ENCODE results near the gene NCAPG2. TPM values are rescaled to one million over a fixed set of nuclear protein-coding genes. Genes with fewer than 3 reads are reported as not detected.
A peak's percentile ranks its signal among the peaks of the same experiment; 100 is the strongest.
"Not testable (repeated sequence)": the region's sequence is repeated elsewhere in the genome, so short reads cannot be mapped to it uniquely, and the experiment has no call there.

The NCAPG2 gene
- total RNA-seq, 1 experiment from 2014 or later = 67.3 TPM

- H3K4me3 ChIP-seq (ENCODE audit: low read depth, low read length) = no peak overlapping the region
- peaks cover 1% of the 10 kb centered on the region for H3K36me3 ChIP-seq (ENCODE audit: control insufficient read depth, insufficient read depth, low read length)
- TF ChIP-seq CTCF (IDR thresholded peaks at IDR 0.05; ENCODE audit: insufficient read depth in 1 of 2, low read depth in 1 of 2, low read length in 1 of 2, severe bottlenecking in 1 of 2, unreplicated experiment in 1 of 2) = no peak
- no peaks in the 10 kb centered on the region for H3K9me3 ChIP-seq
- Mint-ChIP-seq H3K4me3 (ENCODE audit: unreplicated experiment) (no peak overlapping the region), H3K9me3 (ENCODE audit: unreplicated experiment) (no peaks in the 10 kb centered on the region), H3K27me3 (ENCODE audit: insufficient read depth, unreplicated experiment) (no peaks in the 10 kb centered on the region), H3K4me1 (ENCODE audit: low read depth, unreplicated experiment) (peaks cover 7% of the 10 kb centered on the region), H3K27ac (ENCODE audit: unreplicated experiment) (no peak overlapping the region), H3K36me3 (ENCODE audit: insufficient read depth, unreplicated experiment) (peaks cover 48% of the 10 kb centered on the region)
- intact Hi-C loops (cut with micrococcal nuclease; ENCODE audit: unreplicated experiment) = no loop called here
- H3K27me3 ChIP-seq (replicated peaks; ENCODE audit: control insufficient read depth, insufficient read depth, low read length) = no peaks in the 10 kb centered on the region
- peaks cover 4% of the 10 kb centered on the region; the same call in 1 of the 2 replicates for H3K4me1 ChIP-seq
- no peak for DNase-seq
- POLR2A ChIA-PET = no interaction called here
- no TSS peak for BruUV-seq (replicated peaks)
- CTCF ChIA-PET = no interaction called here
Observed at GRCh38 chr7:158631574-158632195, 72.9 kb downstream of the NCAPG2 start.

GRCh38 chr7:158626289-158626688, 78.3 kb downstream of the NCAPG2 start:
- H3K4me1 Mint-ChIP-seq (ENCODE audit: low read depth, unreplicated experiment); BruUV-seq (replicated peaks); H3K9me3 ChIP-seq; H3K4me3 Mint-ChIP-seq (ENCODE audit: unreplicated experiment); CTCF ChIA-PET; H3K27me3 Mint-ChIP-seq (ENCODE audit: insufficient read depth, unreplicated experiment); H3K36me3 ChIP-seq (ENCODE audit: control insufficient read depth, insufficient read depth, low read length); H3K9me3 Mint-ChIP-seq (ENCODE audit: unreplicated experiment); H3K4me3 ChIP-seq (ENCODE audit: low read depth, low read length); H3K27me3 ChIP-seq (replicated peaks; ENCODE audit: control insufficient read depth, insufficient read depth, low read length); intact Hi-C loops (cut with micrococcal nuclease; ENCODE audit: unreplicated experiment); H3K27ac Mint-ChIP-seq (ENCODE audit: unreplicated experiment): not testable (repeated sequence)
- peaks cover 17% of the 10 kb centered on the region; the same call in 1 of the 2 replicates for H3K4me1 ChIP-seq
- POLR2A ChIA-PET = interaction anchor here (0.6 kb wide), 1 partner anchor 167 kb away, joined by 12 read pairs; no protein-coding TSS in a partner anchor
- peaks cover 55% of the 10 kb centered on the region for H3K36me3 Mint-ChIP-seq (ENCODE audit: insufficient read depth, unreplicated experiment)
- peak in 1 of 2 experiments; percentile 18 for DNase-seq

- no peak overlapping the region for H3K27ac Mint-ChIP-seq (ENCODE audit: unreplicated experiment)
Observed at GRCh38 chr7:158623241-158623640, 81.4 kb downstream of the NCAPG2 start.

More at GRCh38 chr7:158623241-158623640, 81.4 kb downstream of the NCAPG2 start:
- intact Hi-C loops (cut with micrococcal nuclease; ENCODE audit: unreplicated experiment) = no loop called here
- no peak for TF ChIP-seq CTCF (IDR thresholded peaks at IDR 0.05; ENCODE audit: insufficient read depth in 1 of 2, low read depth in 1 of 2, low read length in 1 of 2, severe bottlenecking in 1 of 2, unreplicated experiment in 1 of 2)
- Histone ChIP-seq H3K9me3 (no peaks in the 10 kb centered on the region), H3K27me3 (replicated peaks; ENCODE audit: control insufficient read depth, insufficient read depth, low read length) (no peaks in the 10 kb centered on the region), H3K4me3 (ENCODE audit: low read depth, low read length) (no peak overlapping the region), H3K36me3 (ENCODE audit: control insufficient read depth, insufficient read depth, low read length) (no peaks in the 10 kb centered on the region), H3K4me1 (peaks cover 17% of the 10 kb centered on the region; the same call in 1 of the 2 replicates)
- no TSS peak for BruUV-seq (replicated peaks)
- Mint-ChIP-seq H3K4me3 (ENCODE audit: unreplicated experiment) (no peak overlapping the region), H3K9me3 (ENCODE audit: unreplicated experiment) (no peaks in the 10 kb centered on the region), H3K27me3 (ENCODE audit: insufficient read depth, unreplicated experiment) (no peaks in the 10 kb centered on the region), H3K36me3 (ENCODE audit: insufficient read depth, unreplicated experiment) (peaks cover 37% of the 10 kb centered on the region), H3K4me1 (ENCODE audit: low read depth, unreplicated experiment) (peaks cover 10% of the 10 kb centered on the region)
- ChIA-PET CTCF (no interaction called here), POLR2A (no interaction called here)
- DNase-seq = no peak

Data from Caco-2 (cell line).